ENCODE results near the gene CD2.

The CD2 gene

DNA sequence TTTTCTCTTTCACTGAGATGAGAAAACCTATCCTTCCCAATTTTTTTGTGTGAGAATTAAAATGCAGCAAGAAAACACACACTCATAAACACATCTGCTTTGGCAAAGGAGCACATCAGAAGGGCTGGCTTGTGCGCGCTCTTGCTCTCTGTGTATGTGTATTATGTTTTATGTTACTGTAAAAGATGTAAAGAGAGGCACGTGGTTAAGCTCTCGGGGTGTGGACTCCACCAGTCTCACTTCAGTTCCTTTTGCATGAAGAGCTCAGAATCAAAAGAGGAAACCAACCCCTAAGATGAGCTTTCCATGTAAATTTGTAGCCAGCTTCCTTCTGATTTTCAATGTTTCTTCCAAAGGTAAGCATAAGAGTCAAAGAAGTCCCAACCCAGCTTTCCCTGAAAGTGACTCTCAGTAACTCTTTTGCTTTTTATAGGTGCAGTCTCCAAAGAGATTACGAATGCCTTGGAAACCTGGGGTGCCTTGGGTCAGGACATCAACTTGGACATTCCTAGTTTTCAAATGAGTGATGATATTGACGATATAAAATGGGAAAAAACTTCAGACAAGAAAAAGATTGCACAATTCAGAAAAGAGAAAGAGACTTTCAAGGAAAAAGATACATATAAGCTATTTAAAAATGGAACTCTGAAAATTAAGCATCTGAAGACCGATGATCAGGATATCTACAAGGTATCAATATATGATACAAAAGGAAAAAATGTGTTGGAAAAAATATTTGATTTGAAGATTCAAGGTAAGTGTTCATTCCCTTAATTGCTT is at the start of gene CD2:
Gene CD2 (plus strand): TSS at position 233 of the 780 bp plus-strand sequence. CDS start 63 bp downstream, at position 296.
- no peak for DNase-seq (ENCODE audit: low spot score)

- no peak for DNase-seq (ENCODE audit: low spot score)
Measured at GRCh38 chr1:116706123-116706522, 48.1 kb upstream of the CD2 start.

- DNase-seq (ENCODE audit: low spot score), result no peak
Measured at GRCh38 chr1:116706841-116707240, 47.4 kb upstream of the CD2 start.

- DNase-seq (ENCODE audit: low spot score), result no peak
Measured at GRCh38 chr1:116708255-116708900, 45.9 kb upstream of the CD2 start.

GRCh38 chr1:116709666-116710167 is 44.5 kb upstream of the CD2 start:
- no peak for DNase-seq (ENCODE audit: low spot score)

- no peak for DNase-seq (ENCODE audit: low spot score)
Measured at GRCh38 chr1:116710420-116711262, 43.6 kb upstream of the CD2 start.

DNA sequence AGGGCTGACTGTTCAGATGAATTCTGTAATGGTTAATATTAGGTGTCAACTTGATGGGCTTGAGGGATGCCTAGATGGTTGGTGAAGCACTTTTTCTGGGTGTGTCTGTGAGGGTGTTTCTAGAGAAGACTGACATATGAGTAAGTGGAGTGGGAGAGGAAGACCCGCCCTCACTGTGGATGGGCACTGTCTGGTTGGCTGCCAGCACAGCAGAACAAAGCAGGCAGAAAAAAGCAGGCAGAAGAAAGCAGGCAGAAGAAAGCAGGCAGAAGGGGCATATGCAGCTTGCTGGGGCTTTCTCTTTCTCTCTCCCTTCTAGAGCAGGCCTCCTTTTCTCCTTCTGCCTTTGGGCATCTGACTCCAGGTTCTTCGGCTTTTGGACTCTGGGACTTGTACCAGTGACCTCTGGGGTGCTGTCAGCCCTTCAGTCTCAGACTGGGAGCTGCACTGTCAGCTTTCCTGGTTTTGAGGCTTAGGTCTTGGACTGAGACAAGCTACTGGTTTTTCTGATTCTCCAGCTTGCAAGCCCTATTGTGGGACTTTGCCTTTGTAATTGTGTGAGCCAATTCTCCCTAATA is 42.9 kb upstream of the CD2 start:
- DNase-seq (ENCODE audit: low spot score), result no peak

DNA sequence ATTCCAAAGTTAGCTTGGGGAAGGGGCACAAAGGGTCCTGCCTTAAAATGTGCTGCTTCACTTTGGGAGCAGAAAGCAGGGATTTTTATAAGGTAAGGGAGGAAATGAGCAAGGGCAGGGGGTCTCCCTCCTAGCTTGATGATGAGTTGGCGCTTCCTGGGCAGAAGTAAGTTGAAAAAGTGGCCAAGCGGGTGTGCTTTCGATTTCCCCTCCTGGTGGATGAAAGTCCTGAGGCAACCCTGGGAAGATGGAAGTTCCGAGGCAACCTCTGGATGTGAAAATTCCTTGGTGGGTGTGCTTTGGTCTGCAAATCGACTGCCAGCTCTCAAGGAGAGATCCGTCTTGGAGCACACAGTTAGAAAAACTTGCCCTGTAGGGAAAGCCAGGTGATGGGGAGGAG is 41.7 kb upstream of the CD2 start:
- DNase-seq (ENCODE audit: low spot score), result no peak

GRCh38 chr1:116713474-116713873 is 40.8 kb upstream of the CD2 start:
- DNase-seq (ENCODE audit: low spot score), result no peak

DNA sequence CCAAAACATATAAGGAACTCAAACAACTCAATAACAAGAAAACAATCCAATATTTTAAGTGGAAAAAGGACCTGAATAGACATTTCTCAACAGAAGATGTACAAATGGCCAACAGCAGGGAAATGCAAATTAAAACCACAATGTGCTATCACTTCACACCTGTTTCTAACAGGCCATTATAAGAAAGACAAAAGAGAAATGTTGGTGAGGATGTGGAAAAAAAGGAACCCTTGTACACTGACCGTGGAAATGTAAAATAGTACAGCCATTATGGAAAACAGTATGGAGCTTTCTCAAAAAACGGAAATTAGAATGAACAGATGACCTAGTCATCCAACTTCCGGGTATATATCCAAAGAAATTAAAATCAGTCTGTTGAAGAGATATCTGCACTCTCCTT is 37.8 kb upstream of the CD2 start:
- DNase-seq (ENCODE audit: low spot score), result no peak

DNA sequence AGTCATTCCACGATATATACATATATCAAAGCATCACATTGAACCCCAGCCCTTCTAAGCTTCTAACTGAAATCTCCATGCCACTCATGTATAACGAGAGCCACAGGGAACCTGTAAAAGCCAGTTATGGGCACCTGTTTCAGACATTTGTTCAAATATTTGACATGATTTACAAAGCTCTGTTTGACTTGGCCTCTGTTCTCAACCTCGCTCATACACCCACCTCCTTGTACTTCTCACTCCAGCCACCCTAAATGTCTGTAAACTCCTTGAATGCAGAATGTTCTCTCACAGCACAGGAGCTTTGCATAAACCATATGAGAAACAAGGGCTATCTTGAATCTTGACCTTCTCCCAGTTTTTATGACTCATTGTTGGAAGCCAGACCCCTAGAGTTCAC is 36.9 kb upstream of the CD2 start:
- no peak for DNase-seq (ENCODE audit: low spot score)

- DNase-seq (ENCODE audit: low spot score), result no peak
Measured at GRCh38 chr1:116720364-116721038, 33.7 kb upstream of the CD2 start.

GRCh38 chr1:116721039-116721405 is 33.2 kb upstream of the CD2 start:
- DNase-seq (ENCODE audit: low spot score), result no peak

DNA sequence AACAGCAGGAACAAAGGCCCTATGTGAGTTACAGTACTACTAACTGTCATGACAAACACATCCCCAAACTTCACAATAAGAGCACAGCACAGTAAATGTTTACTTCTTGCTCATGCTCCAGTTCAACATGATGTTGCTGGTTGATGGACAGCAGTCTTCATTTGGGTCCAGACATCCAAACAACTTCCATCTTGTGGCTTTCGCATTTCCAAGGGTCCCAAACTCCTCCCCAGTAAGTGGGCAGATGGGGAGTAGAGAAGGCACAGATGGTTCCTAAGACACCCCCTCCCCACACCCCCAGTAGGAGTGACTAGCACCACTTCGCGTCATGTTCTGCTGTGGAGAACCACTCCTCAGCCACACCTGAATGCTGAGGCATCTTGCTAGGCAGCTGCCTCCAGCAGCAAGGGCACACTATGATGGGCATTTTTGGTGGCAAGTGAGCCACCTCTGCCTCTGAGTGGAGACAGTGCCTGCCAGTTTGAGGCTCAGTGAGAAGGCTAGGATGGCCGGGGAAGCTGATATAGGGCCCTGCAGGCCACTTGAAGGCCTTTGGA is 32.7 kb upstream of the CD2 start:
- no peak for DNase-seq (ENCODE audit: low spot score)

DNA sequence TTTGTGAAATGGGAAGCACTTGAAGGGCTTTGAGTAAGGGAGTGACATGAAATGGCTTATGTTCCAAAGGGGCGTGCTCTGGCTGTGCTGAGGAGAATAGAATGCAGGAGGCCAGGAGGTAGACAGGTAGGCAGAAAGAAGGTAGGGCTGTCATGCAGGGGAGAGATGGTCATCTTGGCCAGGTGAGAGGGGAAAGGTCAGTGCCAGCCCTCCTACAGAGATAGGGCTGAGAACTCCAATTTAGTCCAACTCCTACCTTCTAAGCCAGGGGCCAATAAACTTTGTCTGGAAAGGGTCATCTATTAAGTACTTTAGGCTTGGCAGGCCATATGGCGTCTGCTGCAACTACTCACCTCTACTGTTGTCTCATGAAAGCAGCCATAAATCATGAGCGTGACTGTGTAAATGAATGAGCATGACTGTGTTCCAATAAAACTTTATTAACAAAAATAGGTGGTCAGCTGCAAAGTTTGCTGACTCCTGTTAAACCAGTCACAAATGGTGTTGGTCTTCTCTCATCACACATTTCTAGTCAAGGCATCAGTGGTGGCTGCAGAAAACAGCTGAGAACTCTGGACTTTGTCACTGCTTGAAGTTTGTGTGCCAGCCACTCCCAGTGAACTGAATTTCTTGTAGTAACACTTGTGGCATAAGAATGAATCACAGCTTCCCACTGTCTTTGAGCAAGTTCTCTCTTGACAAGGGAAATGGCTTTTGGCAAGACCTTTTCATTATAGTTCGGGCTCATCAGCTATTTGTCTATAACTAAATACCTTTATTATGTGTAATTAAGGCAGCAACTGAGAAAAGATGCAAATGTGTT is 32.0 kb upstream of the CD2 start:
- DNase-seq (ENCODE audit: low spot score), result no peak

GRCh38 chr1:116724765-116725375 is 29.4 kb upstream of the CD2 start:
- DNase-seq (ENCODE audit: low spot score), result peak; percentile 43

GRCh38 chr1:116725798-116726197 is 28.4 kb upstream of the CD2 start:
- no peak for DNase-seq (ENCODE audit: low spot score)

GRCh38 chr1:116726872-116727820 is 27.1 kb upstream of the CD2 start:
- DNase-seq (ENCODE audit: low spot score), result no peak

DNA sequence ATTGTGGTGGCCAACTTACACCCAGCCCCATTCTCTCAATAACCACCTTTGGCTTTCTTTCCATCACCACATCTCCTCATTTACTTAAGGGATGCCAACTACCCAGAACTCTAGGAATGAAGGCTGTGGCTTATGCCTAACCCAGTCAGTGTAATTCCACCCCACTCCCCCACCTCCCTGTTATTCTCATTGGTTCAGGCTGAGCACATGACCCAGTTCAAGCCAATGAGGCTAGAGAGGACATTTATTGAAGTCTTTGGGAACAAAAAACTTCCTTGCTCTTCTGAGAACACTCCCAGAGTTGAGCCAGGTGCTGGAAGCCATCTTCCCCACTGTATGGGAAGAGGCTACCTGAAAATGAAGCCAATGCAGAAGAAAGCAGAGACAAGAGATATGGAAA is 22.8 kb upstream of the CD2 start:
- DNase-seq (ENCODE audit: low spot score), result no peak
